Retinal pigment epithelial cell (primary cell): ENCODE measurements around the gene PICK1.
A peak's percentile ranks its signal among the peaks of the same experiment; 100 is the strongest.

Experiments
- DNase-seq: peaks from one replicate; pipeline ENCODE4 v3.0.0-alpha.2; 2010; ENCODE audit warnings: low read depth
- H3K4me3 ChIP-seq: 2 replicates; pipeline ENCODE4 v1.5.1; 2011; ENCODE audit warnings: mild to moderate bottlenecking, low read length, control low read depth, moderate library complexity
- TF ChIP-seq, protein P1 (sequence below): conservative IDR thresholded peaks from 2 replicates; pipeline ENCODE4 v1.5.1; 2011; ENCODE audit warnings: low read depth, low read length, control low read depth, inconsistent platforms

Gene PICK1

DNA sequence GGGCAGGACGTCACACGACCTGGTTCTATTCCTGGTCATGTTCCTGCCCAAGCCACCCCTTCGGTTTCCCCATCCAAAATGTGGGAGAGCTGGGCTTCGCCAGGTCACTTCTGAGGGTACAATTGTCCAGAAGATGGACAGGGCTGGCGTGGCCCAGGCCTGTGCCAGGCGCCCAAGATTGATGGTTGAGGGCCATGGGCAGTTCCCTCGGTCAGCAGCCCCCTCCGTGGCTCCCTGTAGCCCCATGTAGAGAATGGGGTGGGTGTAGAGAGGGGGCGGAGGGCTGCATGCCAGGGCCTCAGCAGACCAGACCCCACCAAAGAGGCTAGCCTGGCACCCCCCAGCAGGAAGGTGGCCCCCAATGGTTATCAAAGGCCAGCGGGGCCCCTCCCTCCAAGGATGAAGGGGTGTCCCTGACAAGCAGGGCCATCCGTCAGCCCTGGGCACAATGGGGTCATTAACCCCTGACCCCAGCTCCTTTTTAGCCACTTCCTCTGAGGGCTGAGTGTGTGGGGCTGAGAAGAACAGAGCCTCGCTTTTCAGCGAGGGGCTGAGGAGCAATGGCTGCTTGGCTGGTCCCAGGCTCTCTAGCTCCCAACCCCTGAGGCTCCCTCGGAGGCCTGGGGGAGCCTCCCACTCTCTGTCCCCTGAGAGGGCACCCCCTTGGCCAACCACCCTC lies 11.0 kb upstream of the PICK1 start:
- H3K4me3 ChIP-seq: no peak overlapping the region
- DNase-seq: no peak
- TF ChIP-seq, protein P1, sequence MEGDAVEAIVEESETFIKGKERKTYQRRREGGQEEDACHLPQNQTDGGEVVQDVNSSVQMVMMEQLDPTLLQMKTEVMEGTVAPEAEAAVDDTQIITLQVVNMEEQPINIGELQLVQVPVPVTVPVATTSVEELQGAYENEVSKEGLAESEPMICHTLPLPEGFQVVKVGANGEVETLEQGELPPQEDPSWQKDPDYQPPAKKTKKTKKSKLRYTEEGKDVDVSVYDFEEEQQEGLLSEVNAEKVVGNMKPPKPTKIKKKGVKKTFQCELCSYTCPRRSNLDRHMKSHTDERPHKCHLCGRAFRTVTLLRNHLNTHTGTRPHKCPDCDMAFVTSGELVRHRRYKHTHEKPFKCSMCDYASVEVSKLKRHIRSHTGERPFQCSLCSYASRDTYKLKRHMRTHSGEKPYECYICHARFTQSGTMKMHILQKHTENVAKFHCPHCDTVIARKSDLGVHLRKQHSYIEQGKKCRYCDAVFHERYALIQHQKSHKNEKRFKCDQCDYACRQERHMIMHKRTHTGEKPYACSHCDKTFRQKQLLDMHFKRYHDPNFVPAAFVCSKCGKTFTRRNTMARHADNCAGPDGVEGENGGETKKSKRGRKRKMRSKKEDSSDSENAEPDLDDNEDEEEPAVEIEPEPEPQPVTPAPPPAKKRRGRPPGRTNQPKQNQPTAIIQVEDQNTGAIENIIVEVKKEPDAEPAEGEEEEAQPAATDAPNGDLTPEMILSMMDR: no peak

DNA sequence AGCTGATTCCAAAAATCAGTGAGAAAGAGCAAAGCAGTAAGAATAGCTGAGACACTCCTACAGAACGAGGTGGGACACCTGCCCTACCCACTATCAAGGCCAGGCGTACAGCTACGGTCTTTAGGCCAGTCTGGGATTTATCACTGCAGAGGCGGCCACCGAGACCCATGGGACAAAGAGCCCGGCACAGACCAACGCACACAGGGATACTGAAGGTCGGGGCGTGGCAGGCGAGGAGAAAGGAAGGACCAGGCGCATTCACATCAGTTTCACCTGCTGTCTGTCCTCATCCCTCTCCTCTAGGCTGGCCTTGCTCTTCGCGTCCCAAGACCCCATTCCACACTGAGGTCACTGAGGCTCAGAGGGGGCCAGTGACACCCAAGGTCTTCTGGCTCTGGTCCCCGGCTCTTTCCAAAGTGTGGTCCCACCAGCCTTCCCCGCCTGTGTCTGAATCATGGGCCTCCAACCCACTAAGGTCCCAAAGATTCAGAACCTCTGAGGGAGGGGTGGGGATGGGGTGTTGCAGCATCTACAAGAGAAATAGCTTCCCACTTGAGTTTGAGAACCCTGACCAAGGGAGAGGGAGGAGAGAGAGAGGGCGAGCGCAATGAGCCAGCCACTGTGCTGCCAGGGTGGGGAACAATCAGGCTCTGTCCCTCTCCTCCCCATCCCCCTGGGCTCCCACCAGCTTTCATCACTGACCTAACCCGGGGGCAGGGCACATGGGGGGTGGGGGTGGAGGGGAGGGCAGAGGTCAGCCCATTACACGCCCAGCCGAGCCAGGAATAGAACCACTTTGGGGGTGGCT lies 7.2 kb upstream of the PICK1 start:
- TF ChIP-seq, protein P1: no peak
- DNase-seq: no peak
- H3K4me3 ChIP-seq: no peak overlapping the region

DNA sequence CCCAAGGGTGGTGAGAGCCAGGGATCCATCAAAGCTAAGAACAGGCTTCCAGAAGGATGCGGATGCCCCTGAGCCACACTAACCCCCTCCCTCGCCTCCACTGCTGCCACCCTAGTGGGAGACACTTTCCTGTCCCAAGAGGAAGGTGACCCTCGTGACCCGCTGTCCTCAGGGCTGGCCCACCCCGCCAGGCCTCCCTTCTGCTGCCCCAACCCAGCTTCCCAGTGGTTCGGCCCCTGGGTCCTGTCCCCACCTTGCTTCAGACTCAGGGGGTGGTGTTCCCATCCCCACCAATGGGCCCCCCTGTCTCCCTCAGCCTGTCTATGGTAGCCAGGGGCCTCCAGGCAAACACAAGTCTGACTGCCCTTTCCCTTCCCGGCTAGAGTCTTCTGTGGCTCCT lies 6.5 kb upstream of the PICK1 start:
- H3K4me3 ChIP-seq: no peak overlapping the region
- TF ChIP-seq, protein P1: no peak
- DNase-seq: no peak

DNA sequence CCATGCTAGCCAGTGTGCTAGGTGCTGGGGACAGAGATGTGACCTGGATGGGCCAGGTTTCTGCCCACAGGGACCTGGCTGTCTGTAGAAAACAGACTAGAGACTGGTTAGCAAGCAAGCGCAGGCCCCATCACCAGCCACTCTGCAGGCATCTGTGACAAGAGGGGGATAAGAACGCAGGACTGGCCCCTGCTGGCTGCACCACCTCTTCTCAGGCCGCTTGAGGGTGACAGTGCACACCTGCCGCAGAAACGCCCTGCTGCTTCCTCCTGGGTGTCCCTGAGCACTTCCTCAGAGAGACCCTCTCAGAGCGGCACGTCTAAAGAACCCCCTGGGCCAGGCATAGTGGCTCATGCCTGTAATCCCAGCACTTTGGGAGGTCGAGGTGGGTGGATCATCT lies 5.9 kb upstream of the PICK1 start:
- TF ChIP-seq, protein P1: no peak
- no peak for DNase-seq

DNA sequence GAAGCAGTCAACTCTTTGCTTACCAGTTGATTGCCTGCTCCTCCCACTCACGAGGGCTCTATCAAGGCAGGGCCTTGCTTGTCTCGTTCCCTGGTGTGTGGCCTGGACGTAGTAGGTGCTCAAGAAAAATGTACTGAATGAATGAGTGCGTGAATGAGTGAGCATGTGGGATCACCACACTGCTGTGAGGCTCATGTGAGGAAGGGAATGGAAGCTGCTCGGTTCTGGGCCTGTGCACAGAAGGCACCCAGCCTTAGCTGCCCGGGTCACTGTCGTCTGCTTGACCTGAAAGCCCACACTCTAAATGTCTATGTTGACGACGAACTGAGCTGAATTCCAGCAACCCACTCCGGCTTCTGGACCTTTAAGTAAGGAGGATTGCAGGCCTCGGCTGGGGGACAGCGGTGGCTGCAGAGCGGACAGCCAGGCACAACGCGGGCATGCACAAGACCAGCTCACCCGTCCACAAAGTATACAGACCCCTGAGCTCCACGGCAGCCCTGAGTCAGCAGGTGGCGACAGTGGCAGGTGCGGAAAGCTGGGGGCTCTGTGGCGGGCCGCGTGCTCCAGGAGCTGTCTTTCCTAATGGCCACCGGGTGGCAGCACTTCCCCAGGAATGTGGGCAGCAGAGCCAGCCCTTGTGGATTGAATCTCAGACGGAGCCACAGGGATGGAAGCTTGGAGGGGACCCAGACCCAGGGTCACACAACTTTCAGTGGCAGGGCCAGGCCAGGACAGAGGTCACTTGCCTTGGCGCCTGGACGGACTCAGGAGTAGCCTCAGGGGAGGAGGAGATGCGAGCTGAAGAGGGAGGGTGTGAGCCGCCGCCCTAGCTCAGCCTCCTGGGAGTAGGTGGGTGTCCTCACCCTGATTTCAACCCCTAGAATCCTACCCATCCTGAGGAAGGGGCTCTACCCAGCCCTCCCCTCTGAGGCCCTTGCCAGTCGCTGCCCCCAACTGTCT lies 5.0 kb upstream of the PICK1 start:
- DNase-seq: no peak
- no peak overlapping the region for H3K4me3 ChIP-seq
- TF ChIP-seq, protein P1: peak; percentile 80

More for the DNA sequence above, 5.9 kb upstream of the PICK1 start:
- H3K4me3 ChIP-seq: no peak overlapping the region

DNA sequence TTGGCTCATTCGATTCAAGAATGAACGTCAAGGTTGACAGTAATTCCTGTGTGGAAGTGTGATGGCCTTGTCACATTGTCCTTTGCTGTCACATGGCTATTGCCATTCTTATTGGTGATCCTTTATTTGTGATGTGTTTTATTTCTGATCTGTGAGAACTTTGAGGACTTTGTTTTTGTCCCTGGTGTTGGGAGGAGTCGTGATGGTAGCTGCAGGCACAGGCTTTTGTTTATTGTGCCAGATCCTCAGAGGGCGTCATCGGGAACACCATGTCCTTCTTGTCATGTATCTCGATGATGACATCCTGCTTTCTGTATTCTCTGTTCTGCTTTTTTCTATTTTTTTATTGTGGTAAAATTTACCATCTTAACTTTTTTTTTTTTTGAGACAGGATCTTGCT lies 5.6 kb downstream of the PICK1 start:
- H3K4me3 ChIP-seq: no peak overlapping the region
- no peak for DNase-seq
- TF ChIP-seq, protein P1: no peak
